Heart right ventricle (tissue), 16 donors: Measurements from ENCODE around the gene CYP11A1. TPM values are rescaled to one million over a fixed set of nuclear protein-coding genes. Genes with fewer than 3 reads are reported as not detected.
A peak's percentile ranks its signal among the peaks of the same experiment; 100 is the strongest.

Experiments used
- ATAC-seq, 8 donors: fragments of 200-7000 bp; cut with Tn5 transposase; one replicate each; pipeline ENCODE4 v1.9.1; 2020; ENCODE audit warnings: mild to moderate bottlenecking in 8 of 8, moderate library complexity in 8 of 8, moderate number of reproducible peaks in 1 of 8
- DNase-seq, 2 donors: peaks; one replicate each; pipeline ENCODE4 v3.0.0-alpha.2; 2020
- H3K27ac ChIP-seq, 10 donors: fragments of 200-600 bp; sonication (generic) in 2 of 10; one replicate each; pipeline versions ENCODE4 v1.5.0 to v1.8.0; 2020 to 2022; ENCODE audit warnings: mild to moderate bottlenecking in 3 of 10
- H3K27me3 ChIP-seq, 7 donors: fragments of 200-600 bp; one replicate each; pipeline ENCODE4 v1.8.0; 2021 to 2022; ENCODE audit warnings: mild to moderate bottlenecking in 2 of 7
- H3K36me3 ChIP-seq, 9 donors: fragments of 200-600 bp; sonication (generic) in 1 of 9; one replicate each; pipeline versions ENCODE4 v1.5.0 to v1.8.0; 2020 to 2022; ENCODE audit warnings: mild to moderate bottlenecking in 2 of 9
- H3K4me1 ChIP-seq, 9 donors: fragments of 200-600 bp; sonication (generic) in 1 of 9; one replicate each; pipeline versions ENCODE4 v1.5.0 to v1.8.0; 2020 to 2022; ENCODE audit warnings: mild to moderate bottlenecking in 4 of 9
- H3K4me3 ChIP-seq, 10 donors: fragments of 200-600 bp; sonication (generic) in 2 of 10; one replicate each; pipeline versions ENCODE4 v1.5.0 to v1.8.0; 2020 to 2022; ENCODE audit warnings: mild to moderate bottlenecking in 7 of 10, moderate library complexity in 2 of 10
- H3K9me3 ChIP-seq, 11 donors: fragments of 200-600 bp in 10 of 11; sonication (generic) in 2 of 11; one replicate each; pipeline versions ENCODE4 v1.5.0 to v1.8.0; 2013 to 2022; ENCODE audit warnings: mild to moderate bottlenecking in 2 of 11, control low read depth in 1 of 11, moderate library complexity in 1 of 11
- CTCF ChIP-seq, 9 donors: fragments of 200-600 bp; sonication (generic) in 2 of 9; IDR thresholded peaks; one replicate each; pipeline versions ENCODE4 v1.5.0 to v1.8.0; 2021 to 2022; ENCODE audit warnings: antibody characterized with exemption in 9 of 9, mild to moderate bottlenecking in 5 of 9, moderate library complexity in 1 of 9
- WGBS, 2 donors: extraction: QIAGEN DNeasy Blood & Tissue Kit; methylation state at CpG; one replicate each; pipeline ENCODE4 v1.1.7; 2013; ENCODE audit warnings: inconsistent platforms in 1 of 2; 5-methylcytosine and 5-hydroxymethylcytosine counted together
- intact Hi-C, 10 donors: fragments of 100-400 bp; cut with DNase I; formaldehyde crosslinking; loops; one replicate each; pipeline versions ENCODE4 v1.11.1 to v1.14.2; 2022
- polyA plus RNA-seq, 2 donors: library from polyadenylated mRNA; stranded (reverse); fragments of 200-250 nt; gene quantifications; one replicate each; pipeline ENCODE4 v1.2.3, GENCODE V29; 2013
- total RNA-seq, 10 donors: library from RNA; stranded (reverse); fragmentation: NEBNext Ultra II Directional in 3 of 10; extraction: Animal tissue kit (Norgen Biotek cat#: 25700) in 3 of 10; gene quantifications; one replicate each; pipeline versions ENCODE4 v1.2.1 to v1.2.4, GENCODE V29; 2021 to 2023
- donor health status: Arrhythmogenic right ventricular cardiomyopathy.
- donor health status: ischemic (EF 13 %, LVEDD 7.1; RV severe dilation, severe dysfunction).
- donor health status: healthy with polysubstance abuse.
- donor health status: DM: no; HTN: yes; CAD: no.
- donor health status: DM: no; HTN: no; CAD: no.
- donor health status: ischemic (EF 25% LVEDD 6.9; RV normal size, moderate dysfunction).
- donor health status: ischemic (EF 25% LVEDD 5.7; RV mildly dilated, moderate dysfunction).
- donor health status: healthy.
- donor health status: DM: yes; HTN: yes; CAD: no.
- donor health status: Ischemic cardiomyopathy.
- donor health status: ischemic (EF 35%, LVEDD 5.7; RV mildly dilated, moderate dysfunction).
- donor health status: nonischemic (EF 11% LVEDD 7.7; RV severe dilation, severe dysfunction).
- donor health status: DM: yes; HTN: yes; CAD: no.
- donor health status: PGD.
- donor health status: ischemic (EF 29% LVEDD 5.4; RV normal size, mild dysfunction).
- donor health status: nonischemic (EF 23%, LVEDD 6.1; RV moderate dilation, normal function).

CYP11A1 gene
- total and polyA plus RNA-seq, 12 donors: 0.06 to 3.6 (median 2.1) TPM

GRCh38 chr15:74386496-74387140 is 19.2 kb upstream of the CYP11A1 start:
- no peak for DNase-seq
- intact Hi-C loops: loop anchor here in 1 of 10 donors (10.0 kb wide), 2 partner anchors 248 to 378 kb away; no protein-coding TSS in a partner anchor
- TF ChIP-seq CTCF (IDR thresholded peaks at IDR 0.05): no peak
- ATAC-seq: no peak
- peaks cover 8 to 45% (median 28%) of the 10 kb centered on the region in 9 donors for H3K4me1 ChIP-seq
- H3K4me3 ChIP-seq: no peak overlapping the region
- H3K9me3 ChIP-seq: no peaks in the 10 kb centered on the region
- 81 to 85% methylated on average over 15 of the region's 15 CpGs for WGBS, 2 donors
- H3K27me3 ChIP-seq: peaks cover 0 to 4% (median 0%) of the 10 kb centered on the region in 7 donors
- H3K27ac ChIP-seq: peak overlapping the region in 3 of 10 donors; percentile 9 to 87 (median 81)
- no peaks in the 10 kb centered on the region for H3K36me3 ChIP-seq

GRCh38 chr15:74385733-74386132 is 18.3 kb upstream of the CYP11A1 start:
- Histone ChIP-seq H3K36me3 (no peaks in the 10 kb centered on the region), H3K27me3 (no peaks in the 10 kb centered on the region), H3K27ac (peak overlapping the region in 8 of 10 donors; percentile 3 to 87 (median 58)), H3K4me1 (peaks cover 8 to 38% (median 28%) of the 10 kb centered on the region in 9 donors), H3K9me3 (no peaks in the 10 kb centered on the region), H3K4me3 (no peak overlapping the region)
- intact Hi-C loops: loop anchor here in 1 of 10 donors (10.0 kb wide), 2 partner anchors 249 to 379 kb away; no protein-coding TSS in a partner anchor
- DNase-seq (peak in 1 of 2 donors; percentile 50), ATAC-seq (peak; percentile 18 to 80 (median 54))
- TF ChIP-seq CTCF (IDR thresholded peaks at IDR 0.05): no peak
- WGBS, 2 donors: 60 to 61% methylated on average over 6 of the region's 6 CpGs

GRCh38 chr15:74384881-74385643 is 17.6 kb upstream of the CYP11A1 start:
- ATAC-seq (peak in 7 of 8 donors; percentile 38 to 74 (median 59)), DNase-seq (no peak)
- H3K4me3 ChIP-seq: no peak overlapping the region
- peaks cover 8 to 36% (median 28%) of the 10 kb centered on the region in 9 donors for H3K4me1 ChIP-seq
- no peaks in the 10 kb centered on the region for H3K27me3 ChIP-seq
- 47 to 52% methylated on average over 8 of the region's 8 CpGs for WGBS, 2 donors
- intact Hi-C loops: loop anchor here in 3 of 10 donors (1.0 to 10.0 kb wide), 5 partner anchors 51 to 382 kb away; no protein-coding TSS in a partner anchor
- no peak for TF ChIP-seq CTCF (IDR thresholded peaks at IDR 0.05)
- H3K9me3 ChIP-seq: no peaks in the 10 kb centered on the region
- no peaks in the 10 kb centered on the region for H3K36me3 ChIP-seq
- peak overlapping the region in 8 of 10 donors; percentile 3 to 87 (median 58) for H3K27ac ChIP-seq

GRCh38 chr15:74384566-74384880 is 17.1 kb upstream of the CYP11A1 start:
- Histone ChIP-seq H3K4me1 (peaks cover 8 to 36% (median 28%) of the 10 kb centered on the region in 9 donors), H3K4me3 (no peak overlapping the region), H3K36me3 (no peaks in the 10 kb centered on the region), H3K27me3 (no peaks in the 10 kb centered on the region), H3K27ac (peak overlapping the region in 2 of 10 donors; percentile 81 to 87), H3K9me3 (no peaks in the 10 kb centered on the region)
- intact Hi-C loops: loop anchor here in 3 of 10 donors (1.0 to 10.0 kb wide), 5 partner anchors 52 to 383 kb away; no protein-coding TSS in a partner anchor
- WGBS, 2 donors: 44 to 55% methylated on average over 3 of the region's 3 CpGs
- no peak for TF ChIP-seq CTCF (IDR thresholded peaks at IDR 0.05)
- no peak for ATAC-seq
- DNase-seq: no peak
